ENCODE data around the gene THBD.

THBD gene

GRCh38 chr20:23037017-23037481 is 12.4 kb downstream of the THBD start:
- TF ChIP-seq, protein P1, sequence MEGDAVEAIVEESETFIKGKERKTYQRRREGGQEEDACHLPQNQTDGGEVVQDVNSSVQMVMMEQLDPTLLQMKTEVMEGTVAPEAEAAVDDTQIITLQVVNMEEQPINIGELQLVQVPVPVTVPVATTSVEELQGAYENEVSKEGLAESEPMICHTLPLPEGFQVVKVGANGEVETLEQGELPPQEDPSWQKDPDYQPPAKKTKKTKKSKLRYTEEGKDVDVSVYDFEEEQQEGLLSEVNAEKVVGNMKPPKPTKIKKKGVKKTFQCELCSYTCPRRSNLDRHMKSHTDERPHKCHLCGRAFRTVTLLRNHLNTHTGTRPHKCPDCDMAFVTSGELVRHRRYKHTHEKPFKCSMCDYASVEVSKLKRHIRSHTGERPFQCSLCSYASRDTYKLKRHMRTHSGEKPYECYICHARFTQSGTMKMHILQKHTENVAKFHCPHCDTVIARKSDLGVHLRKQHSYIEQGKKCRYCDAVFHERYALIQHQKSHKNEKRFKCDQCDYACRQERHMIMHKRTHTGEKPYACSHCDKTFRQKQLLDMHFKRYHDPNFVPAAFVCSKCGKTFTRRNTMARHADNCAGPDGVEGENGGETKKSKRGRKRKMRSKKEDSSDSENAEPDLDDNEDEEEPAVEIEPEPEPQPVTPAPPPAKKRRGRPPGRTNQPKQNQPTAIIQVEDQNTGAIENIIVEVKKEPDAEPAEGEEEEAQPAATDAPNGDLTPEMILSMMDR (IDR thresholded peaks at IDR 0.05; ENCODE audit: insufficient read depth, low read length, missing control alignments), result no peak
- POLR2A ChIA-PET, result no interaction called here
- DNase-seq (ENCODE audit: low read depth, low spot score), result no peak
- CTCF ChIA-PET, result interaction anchor here (0.9 kb wide), 1 partner anchor 198 kb away, joined by 4 read pairs; no protein-coding TSS in a partner anchor
- H3K4me3 ChIP-seq (ENCODE audit: low read depth, low read length), result no peak overlapping the region

GRCh38 chr20:23036371-23036770 is 13.1 kb downstream of the THBD start:
- DNase-seq (ENCODE audit: low read depth, low spot score), result no peak
- no peak overlapping the region for H3K4me3 ChIP-seq (ENCODE audit: low read depth, low read length)
- TF ChIP-seq, protein P1 (IDR thresholded peaks at IDR 0.05; ENCODE audit: insufficient read depth, low read length, missing control alignments), result no peak
- POLR2A ChIA-PET, result no interaction called here
- CTCF ChIA-PET, result no interaction called here

GRCh38 chr20:23035731-23036130 is 13.7 kb downstream of the THBD start:
- H3K4me3 ChIP-seq (ENCODE audit: low read depth, low read length), result no peak overlapping the region
- CTCF ChIA-PET, result no interaction called here
- TF ChIP-seq, protein P1 (IDR thresholded peaks at IDR 0.05; ENCODE audit: insufficient read depth, low read length, missing control alignments), result no peak
- DNase-seq (ENCODE audit: low read depth, low spot score), result no peak
- POLR2A ChIA-PET, result no interaction called here

GRCh38 chr20:23034721-23035671 is 14.5 kb downstream of the THBD start, which contains the start of gene SSTR4:
SSTR4 (plus strand) TSS chr20:23035312; CDS start chr20:23035484, 172 bp downstream.
- H3K4me3 ChIP-seq (ENCODE audit: low read depth, low read length), result no peak within 1 kb of the TSS
- POLR2A ChIA-PET, result no interaction called here

GRCh38 chr20:23033918-23034317 is 15.6 kb downstream of the THBD start:
- CTCF ChIA-PET, result no interaction called here
- no peak for DNase-seq (ENCODE audit: low read depth, low spot score)
- POLR2A ChIA-PET, result no interaction called here
- no peak overlapping the region for H3K4me3 ChIP-seq (ENCODE audit: low read depth, low read length)
- TF ChIP-seq, protein P1 (IDR thresholded peaks at IDR 0.05; ENCODE audit: insufficient read depth, low read length, missing control alignments), result no peak

More at GRCh38 chr20:23034721-23035671, 14.5 kb downstream of the THBD start, which contains the start of gene SSTR4:
- DNase-seq (ENCODE audit: low read depth, low spot score), result no peak
- CTCF ChIA-PET, result no interaction called here
- TF ChIP-seq, protein P1 (IDR thresholded peaks at IDR 0.05; ENCODE audit: insufficient read depth, low read length, missing control alignments), result no peak

GRCh38 chr20:23032750-23033078 is 16.8 kb downstream of the THBD start:
- TF ChIP-seq, protein P1 (IDR thresholded peaks at IDR 0.05; ENCODE audit: insufficient read depth, low read length, missing control alignments), result no peak
- ChIA-PET CTCF (no interaction called here), POLR2A (no interaction called here)
- H3K4me3 ChIP-seq (ENCODE audit: low read depth, low read length), result no peak overlapping the region
- no peak for DNase-seq (ENCODE audit: low read depth, low spot score)
